Stimulated activated CD4-positive, alpha-beta T cell treated with anti-CD3 and anti-CD28 coated beads, Interleukin-1b, Interleukin-23, amount 100 ng/mL, for 24 hours (primary cell): ENCODE measurements around the gene MEF2B.
"Not testable (repeated sequence)": the region's sequence is repeated elsewhere in the genome, so short reads cannot be mapped to it uniquely, and the experiment has no call there.

Source experiments
- DNase-seq, 4 experiments: peaks; one replicate each; pipeline ENCODE4 v3.0.0-alpha.2; 2020; ENCODE audit warnings: low read depth in 4 of 4, low spot score in 1 of 4

MEF2B gene

DNA sequence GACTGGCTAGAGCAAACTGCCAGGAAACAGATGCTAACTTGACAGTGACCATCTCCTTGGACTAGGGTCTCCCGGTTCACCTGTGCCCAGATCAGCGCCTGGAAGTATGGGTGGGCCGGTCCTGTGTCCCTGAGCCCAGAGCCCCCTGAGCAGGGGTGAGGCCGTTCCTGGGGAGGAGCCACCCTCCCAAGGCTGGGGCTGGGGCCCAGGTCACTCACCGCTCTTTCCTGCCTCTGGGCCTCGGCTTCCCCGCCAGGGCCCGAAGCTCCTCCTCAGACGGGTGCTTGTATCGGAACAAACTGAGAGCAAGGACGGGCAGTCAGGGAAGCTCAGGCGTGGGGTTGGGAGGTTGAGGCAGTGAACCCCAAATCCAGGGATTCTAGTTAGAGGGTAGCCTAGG is 37.2 kb downstream of the MEF2B start:
- DNase-seq, result no peak

DNA sequence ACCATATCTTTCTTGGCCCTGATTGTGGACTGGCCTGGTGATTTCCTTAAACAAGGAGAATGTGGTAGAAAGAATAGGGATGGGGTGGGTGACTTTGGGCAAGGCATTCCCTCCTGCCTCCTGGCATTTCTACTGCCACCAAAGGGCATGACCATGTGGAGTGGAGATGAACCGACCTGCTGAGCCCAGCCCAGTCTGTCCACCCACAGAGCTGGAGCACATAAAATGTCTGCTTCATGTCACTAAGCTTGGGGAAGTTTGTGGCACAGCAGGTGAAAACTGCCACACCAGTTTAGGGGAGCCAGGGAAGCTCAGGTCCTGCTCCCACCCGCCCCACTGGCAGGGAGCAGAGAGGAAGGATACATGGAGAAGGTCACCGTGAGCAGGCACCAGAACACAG is 38.1 kb downstream of the MEF2B start:
- no peak for DNase-seq

DNA sequence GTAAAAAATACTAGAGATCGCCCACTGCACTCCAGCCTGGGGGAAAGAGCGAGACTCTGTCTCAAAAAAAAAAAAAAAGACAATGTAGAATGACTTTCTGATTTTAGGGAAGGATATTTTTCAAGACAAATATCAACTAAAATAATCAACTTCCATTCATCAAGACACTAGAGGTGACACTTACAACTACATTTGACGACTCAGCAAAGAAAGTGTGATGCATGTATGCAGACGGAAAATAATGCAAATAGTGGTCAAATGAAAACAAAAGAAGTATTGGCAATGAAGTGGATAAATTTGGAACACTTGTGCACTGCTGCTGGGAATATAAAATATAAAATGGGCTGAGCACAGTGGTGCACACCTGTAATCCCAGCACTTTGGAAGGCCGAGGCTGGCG is 44.0 kb downstream of the MEF2B start:
- no peak for DNase-seq

DNA sequence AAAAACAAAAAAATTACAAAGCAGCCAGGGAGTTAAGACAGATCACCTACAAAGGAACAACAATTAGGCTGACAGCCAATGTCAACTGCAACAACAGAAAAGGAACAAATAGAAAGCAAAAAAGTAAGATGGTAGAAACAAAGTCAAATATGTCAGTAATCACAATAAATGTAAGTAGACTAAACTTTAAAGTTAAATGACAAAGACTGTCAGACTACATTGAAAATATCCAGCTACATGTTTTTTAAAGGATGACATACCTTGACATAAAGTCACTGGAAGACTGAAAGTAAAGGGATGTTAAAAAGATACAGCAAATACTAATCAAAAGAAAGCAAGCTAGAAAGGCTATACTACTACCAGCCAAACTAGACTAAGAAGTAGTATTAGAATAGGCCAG is 46.7 kb downstream of the MEF2B start:
- DNase-seq, result no peak

DNA sequence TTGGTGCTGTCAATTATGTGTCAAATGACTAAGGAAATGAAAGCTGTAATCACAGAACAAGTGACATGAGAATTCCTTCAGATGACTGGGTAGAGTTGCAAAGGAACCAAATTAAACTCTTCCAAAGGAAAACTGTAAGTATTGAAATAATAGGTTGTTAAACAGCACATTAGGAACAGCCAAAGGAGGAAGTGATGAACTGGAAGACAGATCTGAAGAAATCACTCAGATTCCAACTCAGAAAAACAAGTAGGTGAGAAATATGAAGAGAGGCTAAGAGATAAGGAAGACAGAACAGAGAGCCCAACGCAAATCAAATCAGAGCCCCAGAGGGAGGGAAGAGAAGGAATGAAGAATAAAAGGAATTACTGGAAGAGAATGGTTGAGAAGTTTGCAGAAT is 47.2 kb downstream of the MEF2B start:
- DNase-seq, result no peak

DNA sequence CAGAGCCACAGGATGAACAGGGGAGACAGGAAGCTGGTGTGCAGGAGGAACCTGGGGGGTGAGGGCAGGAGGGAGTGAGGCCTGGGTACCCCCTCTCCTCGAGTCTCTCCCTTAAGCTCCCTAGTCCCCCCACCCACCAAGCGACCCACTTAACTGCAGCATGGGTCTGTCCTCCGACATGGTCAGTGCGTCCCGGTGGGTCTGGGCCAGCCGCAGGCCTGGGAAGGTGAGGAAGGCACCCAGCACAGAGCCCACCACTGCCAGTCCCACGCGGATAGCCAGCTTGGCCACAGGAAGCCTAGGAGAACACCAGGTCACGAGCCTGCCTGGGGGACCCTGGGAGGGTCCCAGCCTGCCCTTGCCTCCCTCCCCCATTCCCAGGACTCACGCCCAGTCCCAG is 48.7 kb downstream of the MEF2B start:
- no peak for DNase-seq

DNA sequence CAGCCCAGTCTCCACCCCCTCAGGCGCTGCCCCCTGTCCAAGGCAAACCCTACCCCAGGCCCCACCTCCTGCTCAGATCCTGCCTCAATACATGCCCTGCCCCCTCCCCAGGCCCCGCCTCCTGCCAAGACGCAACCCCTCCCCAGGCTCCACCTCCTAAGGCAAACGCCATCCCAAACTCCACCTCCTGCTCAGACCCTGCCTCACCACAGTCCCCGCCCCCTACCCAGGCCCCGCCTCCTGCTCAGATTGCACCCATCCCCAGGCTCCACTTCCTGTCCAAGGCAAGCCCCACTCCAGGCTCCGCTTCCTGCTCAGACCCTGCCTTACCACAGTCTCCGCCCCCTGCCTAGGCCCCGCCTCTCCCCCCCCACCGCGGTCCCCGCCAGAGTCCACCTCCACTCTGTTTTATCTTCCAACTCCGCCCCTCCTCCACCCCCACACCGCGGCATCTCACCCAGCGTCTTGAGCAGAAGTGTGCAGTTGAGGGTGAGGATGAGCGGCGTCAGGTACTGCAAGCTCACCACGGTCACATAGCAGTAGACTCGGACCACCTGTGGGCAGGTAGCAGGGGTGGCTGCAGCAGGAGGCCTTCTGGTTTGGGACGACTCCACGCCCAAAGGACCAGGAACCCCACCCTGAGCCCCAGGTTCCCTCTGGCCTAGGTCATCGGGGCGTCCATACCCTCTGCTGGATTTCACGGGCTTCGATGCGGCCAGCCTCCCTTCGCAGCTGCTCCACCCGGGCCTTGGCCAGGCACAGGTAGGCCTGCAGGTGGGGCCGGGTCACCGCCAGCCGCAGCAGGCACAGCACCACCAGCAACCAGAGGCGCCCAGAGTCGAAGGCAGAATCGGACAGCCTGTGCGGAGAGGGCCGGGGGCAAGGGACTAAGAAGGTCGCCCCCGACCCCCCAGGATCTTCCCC is 49.5 kb downstream of the MEF2B start:
- DNase-seq, result peak in 1 of 4 experiments; percentile 27

DNA sequence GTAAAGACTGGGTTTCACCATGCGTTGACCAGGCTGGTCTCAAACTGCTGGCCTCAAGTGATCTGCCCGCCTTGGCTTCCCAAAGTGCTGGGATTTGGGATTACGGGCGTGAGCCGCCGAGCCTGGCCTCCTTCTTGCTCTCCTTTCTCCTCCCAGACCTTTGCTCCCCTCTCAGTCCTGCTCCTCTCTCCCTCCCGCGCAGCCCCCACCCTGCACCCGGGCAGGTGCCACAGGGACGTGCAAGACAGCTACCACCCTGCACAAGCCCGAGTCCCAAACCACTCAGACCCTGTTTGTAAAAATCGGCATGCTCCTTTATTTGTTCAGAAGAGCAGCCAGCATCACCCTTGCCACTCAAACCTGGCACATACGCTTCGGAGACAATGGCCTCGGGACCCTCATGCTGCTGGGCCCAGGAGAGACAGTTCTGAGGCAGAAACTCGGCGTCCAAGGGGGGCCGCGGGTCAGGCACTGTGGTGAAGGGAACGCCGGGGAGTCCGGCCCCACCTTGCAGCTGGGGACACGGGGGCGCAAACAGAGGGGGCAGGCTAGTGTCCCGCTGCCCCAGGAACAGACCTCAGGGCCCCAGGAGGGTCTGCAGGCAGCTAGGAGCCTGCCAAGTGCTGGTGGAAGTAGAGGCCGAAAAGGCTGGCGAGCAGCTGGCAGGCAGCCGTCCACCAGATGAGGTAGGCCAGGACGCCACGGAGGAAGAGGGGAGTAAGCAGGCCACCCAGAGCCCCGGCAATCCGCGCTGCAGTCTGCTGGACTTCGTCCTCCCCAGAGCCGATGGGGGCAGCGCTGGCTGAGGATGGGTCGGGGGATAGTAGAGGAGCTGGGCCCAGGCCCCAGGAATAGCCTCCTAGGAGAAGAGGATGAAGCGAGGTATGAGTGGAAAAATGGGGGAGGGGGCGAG is 50.5 kb downstream of the MEF2B start:
- DNase-seq, result no peak

DNA sequence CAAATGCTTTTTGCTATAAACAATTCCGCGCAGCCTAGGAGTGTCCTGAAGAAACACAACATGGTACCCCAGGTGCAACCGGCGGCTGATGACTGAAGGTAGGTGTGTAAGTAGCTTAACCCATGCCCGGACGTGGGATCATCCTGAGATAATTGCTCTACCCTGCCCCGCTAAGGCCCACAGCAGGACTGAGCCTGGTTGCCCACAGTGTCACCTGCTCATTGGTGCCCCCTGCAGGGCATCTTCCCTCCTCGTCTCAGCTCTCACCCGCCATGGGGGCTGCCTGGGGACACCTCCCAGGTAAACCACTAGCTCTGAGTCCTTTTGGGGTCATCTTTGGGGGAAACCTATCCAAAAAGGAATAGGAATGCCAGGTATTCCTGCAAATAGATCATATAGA is 54.1 kb downstream of the MEF2B start:
- peak in 3 of 4 experiments; percentile 33 to 45 (median 34) for DNase-seq

DNA sequence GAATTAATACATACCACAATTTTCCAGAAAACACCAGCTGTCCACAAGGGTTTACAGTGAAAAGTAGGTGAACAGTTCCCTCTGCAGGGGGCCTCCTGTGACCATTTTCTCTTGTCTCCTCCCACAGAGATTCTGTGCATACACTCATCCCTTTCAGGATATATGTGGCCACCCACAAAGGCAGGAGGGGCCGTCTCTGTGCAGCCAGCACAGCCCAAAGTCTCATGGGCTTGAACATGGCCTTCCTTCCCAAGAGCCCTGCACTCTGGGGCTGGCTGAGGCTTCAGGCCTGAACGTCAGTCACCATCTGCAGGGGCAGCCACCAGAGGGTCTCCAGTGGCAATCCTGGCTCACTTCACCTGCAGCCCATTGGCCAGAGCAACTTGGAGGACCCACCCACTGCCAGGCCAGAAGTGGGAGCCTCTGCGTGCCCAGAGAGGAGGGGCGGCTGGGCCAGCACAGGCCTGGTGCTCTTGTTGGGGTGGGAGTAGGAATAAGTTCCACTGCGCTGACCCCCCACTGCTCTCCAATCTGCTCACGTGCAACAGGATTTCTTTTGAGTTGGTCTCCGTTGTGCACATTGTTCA is 56.9 kb downstream of the MEF2B start:
- no peak for DNase-seq

DNA sequence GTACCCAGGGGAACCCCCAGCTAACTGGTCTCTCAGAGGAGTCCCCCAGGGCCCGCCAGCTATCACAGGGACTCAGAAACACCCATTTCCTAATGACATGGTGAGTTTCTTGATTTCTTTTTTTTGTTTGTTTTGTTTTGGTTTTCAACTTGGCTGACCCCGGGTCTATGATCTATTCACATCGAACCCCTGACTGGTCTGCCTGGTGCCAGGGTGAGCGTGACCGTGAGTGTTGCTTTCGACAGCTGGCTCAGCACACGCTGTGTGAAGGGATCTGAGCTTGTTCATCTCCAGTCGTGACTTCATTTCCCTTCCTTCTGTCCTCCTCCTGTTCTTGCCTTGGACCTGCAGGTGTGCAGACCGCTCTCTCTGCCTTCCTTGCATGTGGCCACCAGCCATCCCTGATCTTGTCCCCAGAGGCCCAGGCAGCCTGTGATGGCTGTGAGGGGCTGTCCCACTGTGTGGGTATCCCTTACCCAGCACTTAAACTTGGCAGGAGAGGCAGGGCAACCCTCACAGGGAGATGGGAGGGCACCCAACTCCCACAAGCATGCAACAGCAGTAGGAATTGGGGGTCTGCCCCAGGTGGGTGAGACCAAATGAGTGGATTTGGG is 58.0 kb downstream of the MEF2B start:
- DNase-seq, result no peak

DNA sequence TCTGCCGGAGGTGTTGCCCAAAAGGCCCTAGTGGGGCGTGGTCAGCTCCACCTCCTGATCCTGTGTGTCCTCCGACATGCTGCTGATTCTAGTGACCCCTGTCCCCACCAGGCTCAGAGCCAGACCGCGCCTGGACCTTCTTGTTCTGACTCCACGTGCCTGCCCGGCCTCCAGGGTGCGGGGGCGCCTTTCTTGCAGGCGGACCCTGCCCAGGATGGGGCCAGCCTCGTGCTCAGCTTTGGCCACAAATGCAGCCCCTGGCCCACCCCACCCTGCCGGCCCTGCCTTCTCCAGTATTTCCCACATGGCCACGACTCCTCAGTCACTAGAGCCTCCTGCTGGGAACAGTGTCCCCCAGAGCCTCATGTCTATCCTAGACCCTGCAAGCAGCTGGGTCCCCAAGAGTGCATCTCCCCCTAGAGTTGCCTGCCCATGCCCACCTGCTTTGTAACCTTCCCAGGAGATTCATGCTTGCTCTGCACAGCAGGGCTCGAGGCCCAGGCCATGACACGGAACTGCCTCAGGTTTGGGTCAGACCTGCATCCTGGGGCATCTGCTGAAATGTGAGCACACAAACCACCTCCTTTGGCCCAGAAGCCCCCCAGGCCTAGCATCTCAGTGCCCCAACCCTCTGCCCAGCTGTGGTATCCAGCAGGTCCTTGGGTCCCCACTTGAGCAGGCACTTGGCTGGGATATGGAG is 58.8 kb downstream of the MEF2B start:
- no peak for DNase-seq

DNA sequence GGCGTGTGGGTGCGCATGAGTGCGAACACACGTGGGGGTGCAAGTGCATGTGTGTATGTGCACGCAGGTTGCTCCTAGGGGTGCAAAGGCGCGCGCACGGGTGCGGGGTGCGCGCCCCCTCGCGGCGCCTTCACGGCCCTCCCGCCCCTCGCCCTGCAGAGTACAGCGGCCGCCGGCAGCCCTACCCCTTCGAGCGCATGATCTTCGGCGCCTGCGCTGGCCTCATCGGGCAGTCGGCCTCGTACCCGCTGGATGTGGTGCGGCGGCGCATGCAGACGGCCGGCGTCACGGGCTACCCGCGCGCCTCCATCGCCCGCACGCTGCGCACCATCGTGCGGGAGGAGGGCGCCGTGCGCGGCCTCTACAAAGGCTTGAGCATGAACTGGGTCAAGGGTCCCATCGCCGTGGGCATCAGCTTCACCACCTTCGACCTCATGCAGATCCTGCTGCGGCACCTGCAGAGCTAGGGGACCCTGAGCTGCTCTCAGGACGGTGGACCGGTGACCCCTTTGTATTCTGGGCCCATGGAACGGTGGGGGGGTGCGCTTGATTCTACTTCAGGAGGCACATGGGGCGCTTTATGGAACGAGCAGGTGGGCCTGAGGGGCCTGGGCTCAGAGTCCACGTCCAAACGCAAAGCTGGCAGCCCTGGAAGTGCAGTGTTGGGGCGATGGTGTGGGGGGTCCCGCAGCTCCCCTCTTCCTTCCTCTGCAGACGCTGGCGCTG is 59.5 kb downstream of the MEF2B start:
- DNase-seq, result no peak

DNA sequence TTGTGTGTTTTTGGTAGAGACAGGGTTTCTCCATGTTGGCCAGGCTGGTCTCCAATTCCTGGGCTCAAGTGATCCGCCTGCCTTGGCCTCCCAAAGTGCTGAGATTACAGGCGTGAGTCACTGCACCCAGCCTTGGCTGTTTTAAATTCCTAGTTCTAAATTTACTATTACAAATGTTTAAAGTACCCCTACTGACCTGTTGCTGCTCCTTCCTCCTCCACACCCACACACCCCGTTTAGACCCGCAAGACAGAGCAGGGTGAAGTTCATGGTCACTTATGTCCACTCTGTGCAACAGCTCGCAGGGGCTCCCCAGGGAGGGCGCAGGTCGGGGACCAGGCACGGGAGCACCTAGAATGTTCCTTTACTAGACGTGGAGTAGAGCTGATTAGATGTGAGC is 60.5 kb downstream of the MEF2B start:
- no peak for DNase-seq

DNA sequence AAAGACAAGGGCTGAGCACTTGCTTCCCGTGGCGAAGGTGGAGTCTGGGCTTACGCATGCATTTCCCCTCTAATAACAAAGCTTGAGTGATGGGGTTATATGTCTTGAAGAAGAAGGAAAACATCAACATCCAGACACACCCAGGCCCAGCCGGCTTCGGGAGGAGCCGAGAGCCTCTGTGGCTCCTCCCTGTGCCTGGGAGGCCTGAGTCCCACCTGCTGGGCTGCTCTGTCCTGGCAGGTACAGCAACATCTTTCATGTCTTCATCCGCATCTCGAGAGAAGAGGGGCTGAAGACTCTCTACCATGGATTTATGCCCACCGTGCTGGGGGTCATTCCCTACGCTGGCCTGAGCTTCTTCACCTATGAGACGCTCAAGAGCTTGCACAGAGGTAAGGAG is 62.4 kb downstream of the MEF2B start:
- DNase-seq, result no peak

DNA sequence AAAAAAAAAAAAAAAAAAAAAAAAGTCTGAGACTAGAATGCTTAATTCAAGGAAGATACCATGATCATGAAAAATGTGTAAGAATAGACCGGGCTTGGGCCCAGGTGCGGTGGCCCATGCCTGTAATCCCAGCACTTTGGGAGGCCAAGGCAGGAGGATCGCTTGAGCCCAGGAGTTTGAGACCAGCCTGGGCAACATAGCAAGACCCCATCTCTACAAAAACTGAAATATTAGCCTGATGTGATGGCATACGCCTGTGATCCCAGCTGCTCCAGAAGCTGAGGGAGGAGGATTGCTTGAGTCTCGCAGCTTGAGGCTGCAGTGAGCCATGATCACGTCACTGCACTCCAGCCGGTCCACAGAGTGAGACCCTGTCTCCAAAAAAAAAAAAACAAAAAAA is 63.1 kb downstream of the MEF2B start:
- DNase-seq, result not testable (repeated sequence)

DNA sequence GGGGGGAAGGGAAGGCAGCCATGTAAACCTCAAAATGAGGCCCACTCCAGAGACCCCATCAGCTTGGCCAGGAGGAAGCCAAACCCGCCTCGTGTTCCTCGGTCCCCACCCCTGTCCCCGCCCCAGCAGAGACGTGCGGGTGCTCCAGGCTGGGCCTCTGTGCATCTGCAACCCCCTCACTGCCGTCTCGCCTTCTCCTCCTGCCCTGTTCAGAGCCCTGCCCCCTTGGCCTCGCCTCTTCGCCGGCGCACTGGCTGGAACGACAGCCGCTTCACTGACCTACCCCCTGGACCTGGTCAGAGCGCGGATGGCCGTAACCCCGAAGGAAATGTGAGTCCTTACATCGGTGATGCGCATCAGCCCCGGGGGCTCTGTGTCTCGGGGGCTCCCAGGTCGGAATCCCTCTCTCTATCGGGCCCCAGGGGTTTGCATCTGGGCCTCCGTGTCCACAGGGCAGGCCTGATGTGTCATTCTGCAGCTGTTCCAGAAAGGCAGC is 64.0 kb downstream of the MEF2B start:
- no peak for DNase-seq

DNA sequence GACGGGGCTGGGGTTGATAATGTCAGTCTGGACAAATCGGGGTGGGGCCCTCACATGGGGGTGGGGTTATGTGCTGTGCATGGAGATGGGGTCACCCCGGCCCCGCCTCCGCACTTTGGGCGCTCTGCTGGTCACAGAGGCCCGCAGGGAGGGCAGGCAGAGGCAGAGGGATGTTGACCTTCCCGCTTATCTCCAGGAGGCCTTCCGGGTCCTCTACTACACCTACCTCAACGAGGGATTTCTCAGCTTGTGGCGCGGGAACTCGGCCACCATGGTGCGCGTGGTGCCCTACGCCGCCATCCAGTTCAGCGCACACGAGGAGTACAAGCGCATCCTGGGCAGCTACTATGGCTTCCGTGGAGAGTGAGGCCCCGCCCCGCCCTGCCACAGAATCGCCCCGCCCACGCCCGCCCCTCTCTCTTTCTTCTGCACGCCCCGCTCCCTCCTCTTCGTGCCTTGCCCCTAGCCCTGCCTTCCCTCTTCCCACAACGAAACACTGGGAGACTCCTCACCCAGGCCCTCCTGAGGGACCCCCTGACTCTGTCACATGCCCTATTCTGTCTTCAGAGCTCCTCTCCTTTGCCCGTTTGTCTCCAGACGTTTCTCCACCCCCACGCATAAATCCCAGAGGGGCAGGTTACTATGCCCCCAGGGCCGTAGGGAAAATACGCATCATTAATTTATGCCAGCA is 64.6 kb downstream of the MEF2B start:
- DNase-seq, result no peak

DNA sequence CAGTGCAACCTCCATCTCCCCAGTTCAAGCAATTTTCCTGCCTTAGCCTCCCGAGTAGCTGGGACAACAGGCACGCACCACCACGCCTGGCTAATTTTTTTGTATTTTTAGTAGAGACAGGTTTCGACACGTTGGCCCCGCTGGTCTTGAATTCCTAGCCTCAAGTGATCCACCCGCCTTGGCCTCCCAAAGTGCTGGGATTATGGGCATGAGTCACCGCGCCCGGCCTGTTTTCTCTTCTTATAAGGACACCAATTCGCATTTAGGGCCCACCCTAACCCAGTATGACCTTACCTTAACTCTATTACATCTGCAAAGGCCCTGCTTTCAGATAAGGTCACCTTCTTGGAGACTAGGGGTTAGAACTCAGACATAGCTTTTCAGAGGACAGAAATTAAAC is 66.9 kb downstream of the MEF2B start:
- no peak for DNase-seq
